HEK293 (cell line): Measurements from ENCODE around the gene CA5A.
A peak's percentile ranks its signal among the peaks of the same experiment; 100 is the strongest.

Source experiments
- CTCF ChIA-PET: fragments of 350-600 bp; formaldehyde crosslinking; extraction: SDS; loops from one replicate; lab custom pipeline; 2021; ENCODE audit warnings: antibody characterized with exemption; lab: Yijun Ruan, JAX
- POLR2A ChIA-PET: fragments of 300-600 bp; formaldehyde crosslinking; extraction: SDS; loops from one replicate; lab custom pipeline; 2020; ENCODE audit warnings: antibody characterized with exemption, inconsistent platforms; lab: Yijun Ruan, JAX
- H3K27ac ChIP-seq: fragments of 200-500 bp; sonication (Bioruptor generic); 2 replicates; pipeline ENCODE4 v1.5.1; 2014; ENCODE audit warnings: low read depth, low read length, control low read depth, inconsistent platforms; ENCODE audit errors: extremely low read depth
- H3K36me3 ChIP-seq, 2 experiments: fragments of 200-500 bp in 1 of 2; sonication (Bioruptor generic) in 1 of 2; 1 replicate in 1 of 2; 2 replicates in 1 of 2; pipeline ENCODE4 v1.5.1; 2014 to 2017; ENCODE audit warnings: inconsistent platforms in 2 of 2, low read length in 2 of 2; ENCODE audit not compliant: control insufficient read depth in 2 of 2, insufficient read depth in 1 of 2
- H3K4me1 ChIP-seq: fragments of 200-500 bp; sonication (Bioruptor generic); 2 replicates; pipeline ENCODE4 v1.5.1; 2014; ENCODE audit warnings: mild to moderate bottlenecking, low read length, inconsistent platforms; ENCODE audit not compliant: control insufficient read depth, insufficient read depth
- H3K4me3 ChIP-seq: 2 replicates; pipeline ENCODE4 v1.5.1; 2011; ENCODE audit warnings: low read depth, mild to moderate bottlenecking, control low read depth, low read length, moderate library complexity
- H3K9me3 ChIP-seq: fragments of 200-500 bp; sonication (Bioruptor generic); 2 replicates; pipeline ENCODE4 v1.5.1; 2014; ENCODE audit warnings: low read depth, low read length, inconsistent platforms; ENCODE audit not compliant: control insufficient read depth, insufficient read depth
- MZF1 ChIP-seq: fragments of 450-650 bp; formaldehyde crosslinking; IDR thresholded peaks from 2 replicates; pipeline ENCODE4 v1.5.1; 2017; ENCODE audit warnings: missing biosample characterization, missing genetic modification characterization, borderline replicate concordance
- PRDM4 ChIP-seq: fragments of 450-650 bp; formaldehyde crosslinking; IDR thresholded peaks from 2 replicates; pipeline ENCODE4 v1.5.1; 2017; ENCODE audit warnings: missing biosample characterization, missing genetic modification characterization
- SCRT1 ChIP-seq: fragments of 450-650 bp; formaldehyde crosslinking; IDR thresholded peaks from 2 replicates; pipeline ENCODE4 v1.5.1; 2016; ENCODE audit warnings: missing biosample characterization, missing genetic modification characterization, borderline replicate concordance
- TSHZ1 ChIP-seq: fragments of 450-650 bp; formaldehyde crosslinking; IDR thresholded peaks from 2 replicates; pipeline ENCODE4 v1.5.1; 2016; ENCODE audit warnings: missing biosample characterization, missing genetic modification characterization, borderline replicate concordance
- ZBTB17 ChIP-seq: fragments of 450-650 bp; formaldehyde crosslinking; IDR thresholded peaks from 2 replicates; pipeline ENCODE4 v1.5.1; 2016; ENCODE audit warnings: missing biosample characterization, missing genetic modification characterization
- ZFP41 ChIP-seq: fragments of 450-650 bp; formaldehyde crosslinking; IDR thresholded peaks from 2 replicates; pipeline ENCODE4 v1.5.1; 2016; ENCODE audit warnings: missing biosample characterization, missing genetic modification characterization, borderline replicate concordance
- ZNF16 ChIP-seq: fragments of 450-650 bp; formaldehyde crosslinking; IDR thresholded peaks from 2 replicates; pipeline ENCODE4 v1.5.1; 2016; ENCODE audit warnings: low read depth, missing biosample characterization, missing genetic modification characterization
- ZNF202 ChIP-seq: fragments of 450-650 bp; formaldehyde crosslinking; IDR thresholded peaks from 2 replicates; pipeline ENCODE4 v1.5.1; 2016; ENCODE audit warnings: missing biosample characterization, missing genetic modification characterization, borderline replicate concordance
- ZNF558 ChIP-seq: fragments of 450-650 bp; formaldehyde crosslinking; IDR thresholded peaks from 2 replicates; pipeline ENCODE4 v1.5.1; 2016; ENCODE audit warnings: missing biosample characterization, missing genetic modification characterization
- ZNF600 ChIP-seq: fragments of 450-650 bp; formaldehyde crosslinking; IDR thresholded peaks from 2 replicates; pipeline ENCODE4 v1.5.1; 2016; ENCODE audit warnings: missing biosample characterization, missing genetic modification characterization
- ZNF629 ChIP-seq: fragments of 450-650 bp; formaldehyde crosslinking; IDR thresholded peaks from 2 replicates; pipeline ENCODE4 v1.5.1; 2017; ENCODE audit warnings: missing biosample characterization, missing genetic modification characterization
- ZNF664 ChIP-seq: fragments of 450-650 bp; formaldehyde crosslinking; IDR thresholded peaks from 2 replicates; pipeline ENCODE4 v1.5.1; 2016; ENCODE audit warnings: missing biosample characterization, missing genetic modification characterization
- ZNF768 ChIP-seq: fragments of 450-650 bp; formaldehyde crosslinking; IDR thresholded peaks from 2 replicates; pipeline ENCODE4 v1.5.1; 2018; ENCODE audit warnings: missing biosample characterization, mild to moderate bottlenecking, missing genetic modification characterization
- ZNF830 ChIP-seq: fragments of 450-650 bp; IDR thresholded peaks from 2 replicates; pipeline ENCODE4 v1.5.0; 2018; ENCODE audit warnings: missing biosample characterization, missing genetic modification characterization, low read depth, mild to moderate bottlenecking, moderate library complexity
- ZSCAN23 ChIP-seq: fragments of 450-650 bp; formaldehyde crosslinking; IDR thresholded peaks from 2 replicates; pipeline ENCODE4 v1.5.1; 2016; ENCODE audit warnings: missing biosample characterization, missing genetic modification characterization
- TF ChIP-seq, protein P1 (sequence below): fragments of 450-650 bp; formaldehyde crosslinking; IDR thresholded peaks from 2 replicates; pipeline ENCODE4 v1.5.1; 2016; ENCODE audit warnings: missing biosample characterization, missing genetic modification characterization
- TF ChIP-seq, protein P2 (sequence below): fragments of 450-650 bp; formaldehyde crosslinking; IDR thresholded peaks from 2 replicates; pipeline ENCODE4 v1.5.1; 2016; ENCODE audit warnings: missing biosample characterization, missing genetic modification characterization, low read depth

Gene CA5A

GRCh38 chr16:87979352-87979751 is 43.0 kb upstream of the CA5A start (continued):
- TF ChIP-seq, protein P1, sequence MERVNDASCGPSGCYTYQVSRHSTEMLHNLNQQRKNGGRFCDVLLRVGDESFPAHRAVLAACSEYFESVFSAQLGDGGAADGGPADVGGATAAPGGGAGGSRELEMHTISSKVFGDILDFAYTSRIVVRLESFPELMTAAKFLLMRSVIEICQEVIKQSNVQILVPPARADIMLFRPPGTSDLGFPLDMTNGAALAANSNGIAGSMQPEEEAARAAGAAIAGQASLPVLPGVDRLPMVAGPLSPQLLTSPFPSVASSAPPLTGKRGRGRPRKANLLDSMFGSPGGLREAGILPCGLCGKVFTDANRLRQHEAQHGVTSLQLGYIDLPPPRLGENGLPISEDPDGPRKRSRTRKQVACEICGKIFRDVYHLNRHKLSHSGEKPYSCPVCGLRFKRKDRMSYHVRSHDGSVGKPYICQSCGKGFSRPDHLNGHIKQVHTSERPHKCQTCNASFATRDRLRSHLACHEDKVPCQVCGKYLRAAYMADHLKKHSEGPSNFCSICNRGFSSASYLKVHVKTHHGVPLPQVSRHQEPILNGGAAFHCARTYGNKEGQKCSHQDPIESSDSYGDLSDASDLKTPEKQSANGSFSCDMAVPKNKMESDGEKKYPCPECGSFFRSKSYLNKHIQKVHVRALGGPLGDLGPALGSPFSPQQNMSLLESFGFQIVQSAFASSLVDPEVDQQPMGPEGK (tag by site-specific recombination), result no peak
- TF ChIP-seq ZNF629 (tag by site-specific recombination) (no peak), MZF1 (tag by site-specific recombination) (no peak), ZSCAN23 (tag by site-specific recombination) (no peak), ZFP41 (no peak), SCRT1 (tag by site-specific recombination) (no peak), ZNF558 (tag by site-specific recombination) (no peak), ZNF16 (tag by site-specific recombination) (no peak), ZNF202 (tag by site-specific recombination) (no peak), ZBTB17 (tag by site-specific recombination) (no peak), ZNF768 (no peak)

GRCh38 chr16:87978127-87978526 is 41.8 kb upstream of the CA5A start:
- no peaks in the 10 kb centered on the region for H3K9me3 ChIP-seq
- no peak overlapping the region for H3K27ac ChIP-seq
- H3K4me3 ChIP-seq, result no peak overlapping the region
- H3K36me3 ChIP-seq, result peaks cover 0 to 21% of the 10 kb centered on the region in 2 experiments; a peak in 1 of 3 replicates
- ChIA-PET POLR2A (no interaction called here), CTCF (no interaction called here)
- H3K4me1 ChIP-seq, result no peaks in the 10 kb centered on the region
- no peak for TF ChIP-seq ZNF664 (tag by site-specific recombination)

DNA sequence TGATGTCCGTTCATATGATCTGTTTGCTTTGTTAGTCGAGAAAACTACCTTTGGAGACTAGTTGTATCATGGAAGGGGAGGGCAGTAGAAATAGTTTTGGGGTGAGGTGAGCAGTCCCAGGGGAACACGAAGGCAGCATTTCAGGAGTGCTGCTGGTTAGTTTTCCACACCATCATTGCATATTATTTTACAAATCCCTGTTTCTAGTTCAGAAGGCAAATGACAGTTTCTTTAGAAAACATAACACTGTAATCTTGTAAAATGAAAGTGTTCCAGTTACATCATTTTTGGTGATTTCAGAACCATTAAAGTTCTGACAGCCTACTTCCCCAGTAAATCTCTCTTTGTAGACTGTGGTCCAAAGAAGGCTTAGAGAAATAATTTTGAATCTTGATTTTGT is 40.3 kb upstream of the CA5A start:
- POLR2A ChIA-PET, result no interaction called here
- CTCF ChIA-PET, result no interaction called here
- H3K9me3 ChIP-seq, result no peaks in the 10 kb centered on the region
- H3K36me3 ChIP-seq, result peaks cover 0 to 11% of the 10 kb centered on the region in 2 experiments; a peak in 1 of 3 replicates
- TF ChIP-seq, protein P2, sequence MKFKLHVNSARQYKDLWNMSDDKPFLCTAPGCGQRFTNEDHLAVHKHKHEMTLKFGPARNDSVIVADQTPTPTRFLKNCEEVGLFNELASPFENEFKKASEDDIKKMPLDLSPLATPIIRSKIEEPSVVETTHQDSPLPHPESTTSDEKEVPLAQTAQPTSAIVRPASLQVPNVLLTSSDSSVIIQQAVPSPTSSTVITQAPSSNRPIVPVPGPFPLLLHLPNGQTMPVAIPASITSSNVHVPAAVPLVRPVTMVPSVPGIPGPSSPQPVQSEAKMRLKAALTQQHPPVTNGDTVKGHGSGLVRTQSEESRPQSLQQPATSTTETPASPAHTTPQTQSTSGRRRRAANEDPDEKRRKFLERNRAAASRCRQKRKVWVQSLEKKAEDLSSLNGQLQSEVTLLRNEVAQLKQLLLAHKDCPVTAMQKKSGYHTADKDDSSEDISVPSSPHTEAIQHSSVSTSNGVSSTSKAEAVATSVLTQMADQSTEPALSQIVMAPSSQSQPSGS (tag by site-specific recombination), result no peak
- TF ChIP-seq PRDM4 (tag by site-specific recombination), result peak; percentile 85
- no peak overlapping the region for H3K27ac ChIP-seq
- H3K4me3 ChIP-seq, result no peak overlapping the region
- H3K4me1 ChIP-seq, result no peaks in the 10 kb centered on the region

- H3K4me1 ChIP-seq, result no peaks in the 10 kb centered on the region
- peaks cover 0 to 5% of the 10 kb centered on the region in 2 experiments; a peak in 2 of 3 replicates for H3K36me3 ChIP-seq
- no peak overlapping the region for H3K27ac ChIP-seq
- POLR2A ChIA-PET, result no interaction called here
- CTCF ChIA-PET, result no interaction called here
- TF ChIP-seq ZNF600, result 0 out of 2 replicates have a peak, but pooled peaks have one; percentile 24
- no peak for TF ChIP-seq TSHZ1 (tag by site-specific recombination)
- no peak for TF ChIP-seq ZNF830
- no peak overlapping the region for H3K4me3 ChIP-seq
- no peaks in the 10 kb centered on the region for H3K9me3 ChIP-seq
These were observed 37.8 kb upstream of the CA5A start for GRCh38 chr16:87974178-87974577.
